ENCODE results near the gene SLC25A21.
A peak's percentile ranks its signal among the peaks of the same experiment; 100 is the strongest.

The SLC25A21 gene

GRCh38 chr14:37083599-37083998, 88.8 kb downstream of the SLC25A21 start:
- DNase-seq = no peak

- DNase-seq = no peak
Measured at GRCh38 chr14:37082449-37082848, 90.0 kb downstream of the SLC25A21 start.

GRCh38 chr14:37081856-37082255, 90.5 kb downstream of the SLC25A21 start:
- DNase-seq = no peak

GRCh38 chr14:37081218-37081617, 91.2 kb downstream of the SLC25A21 start:
- no peak for DNase-seq

- no peak for DNase-seq
Measured at GRCh38 chr14:37078131-37078530, 94.3 kb downstream of the SLC25A21 start.

- DNase-seq = peak in 1 of 2 experiments; percentile 9
Measured at GRCh38 chr14:37074320-37074719, 98.1 kb downstream of the SLC25A21 start.

- no peak for DNase-seq
Measured at GRCh38 chr14:37063467-37064240, 108.8 kb downstream of the SLC25A21 start.

GRCh38 chr14:37062191-37062803, 110.1 kb downstream of the SLC25A21 start:
- no peak for DNase-seq

GRCh38 chr14:37061697-37062096, 110.7 kb downstream of the SLC25A21 start:
- DNase-seq = no peak

- DNase-seq = no peak
Measured at GRCh38 chr14:37060496-37061260, 111.7 kb downstream of the SLC25A21 start.

- no peak for DNase-seq
Measured at GRCh38 chr14:37057776-37058175, 114.6 kb downstream of the SLC25A21 start.

GRCh38 chr14:37056473-37056872, 115.9 kb downstream of the SLC25A21 start:
- DNase-seq = no peak

- no peak for DNase-seq
Measured at GRCh38 chr14:37054869-37055268, 117.5 kb downstream of the SLC25A21 start.

GRCh38 chr14:37054144-37054543, 118.3 kb downstream of the SLC25A21 start:
- DNase-seq = no peak

GRCh38 chr14:37051680-37052079, 120.7 kb downstream of the SLC25A21 start:
- DNase-seq = no peak

GRCh38 chr14:37051153-37051552, 121.3 kb downstream of the SLC25A21 start:
- no peak for DNase-seq

- no peak for DNase-seq
Measured at GRCh38 chr14:37048666-37049071, 123.7 kb downstream of the SLC25A21 start.

- no peak for DNase-seq
Measured at GRCh38 chr14:37047996-37048395, 124.4 kb downstream of the SLC25A21 start.

- no peak for DNase-seq
Measured at GRCh38 chr14:37047226-37047625, 125.2 kb downstream of the SLC25A21 start.

GRCh38 chr14:37046815-37047214, 125.6 kb downstream of the SLC25A21 start:
- DNase-seq = no peak

GRCh38 chr14:37045340-37046061, 126.9 kb downstream of the SLC25A21 start:
- no peak for DNase-seq

- DNase-seq = no peak
Measured at GRCh38 chr14:37037636-37038387, 134.6 kb downstream of the SLC25A21 start.
